Measurements from ENCODE around the gene ZNF417. TPM values are rescaled to one million over a fixed set of nuclear protein-coding genes. Genes with fewer than 3 reads are reported as not detected.

The ZNF417 gene
- 6.9 and 7.8 TPM in 2 replicates for total RNA-seq

GRCh38 chr19:57916168-57916995 is at the start of gene ZNF417:
ZNF417 (minus strand) TSS chr19:57916592; CDS start chr19:57916411, 181 bp downstream.

GRCh38 chr19:57947419-57948134 is 31.2 kb upstream of the ZNF417 start, which contains the start of gene ZNF256:
ZNF256 (minus strand) TSS chr19:57947706; CDS start chr19:57947474, 232 bp downstream.

GRCh38 chr19:57934820-57935665 is 18.7 kb upstream of the ZNF417 start, which contains the start of gene ZNF418:
ZNF418 (minus strand) TSS chr19:57935402; CDS start chr19:57933822, 1,580 bp downstream.

GRCh38 chr19:57888560-57889231 is 27.7 kb downstream of the ZNF417 start, which contains the start of gene ZNF814:
ZNF814 (minus strand) TSS chr19:57889037; CDS start chr19:57888802, 235 bp downstream.

Other genes with a start within 250 kb of the ZNF417 start
- not detected in 2 replicates for gene ZSCAN4, start 247.7 kb downstream of the ZNF417 start, total RNA-seq
- gene ZNF551, start 234.6 kb downstream of the ZNF417 start, total RNA-seq: 5.8 and 14.0 TPM in 2 replicates
- 2.3 and 4.3 TPM in 2 replicates for gene ZNF154, start 207.4 kb downstream of the ZNF417 start, total RNA-seq
- gene ZNF671, start 189.0 kb downstream of the ZNF417 start, total RNA-seq: 6.2 and 7.0 TPM in 2 replicates
- gene ZNF776, start 169.8 kb downstream of the ZNF417 start, total RNA-seq: 4.7 and 9.1 TPM in 2 replicates
- gene ZNF586, start 146.9 kb downstream of the ZNF417 start, total RNA-seq: 4.7 and 12.6 TPM in 2 replicates
- gene ZNF552, start 101.7 kb downstream of the ZNF417 start, total RNA-seq: 0.85 and 2.6 TPM in 2 replicates
- gene ZNF587B, start 86.3 kb downstream of the ZNF417 start, total RNA-seq: 7.9 and 10.6 TPM in 2 replicates
- 9.0 and 15.4 TPM in 2 replicates for gene ZNF587, start 66.7 kb downstream of the ZNF417 start, total RNA-seq
- gene ZNF814, start 27.6 kb downstream of the ZNF417 start, total RNA-seq: 2.9 and 7.7 TPM in 2 replicates
- gene ZNF418, start 18.8 kb upstream of the ZNF417 start, total RNA-seq: 2.9 and 3.3 TPM in 2 replicates
- gene ZNF256, start 31.1 kb upstream of the ZNF417 start, total RNA-seq: 2.6 and 3.8 TPM in 2 replicates
- gene C19orf18, start 57.9 kb upstream of the ZNF417 start, total RNA-seq: not detected in 2 replicates
- gene ZNF606, start 86.2 kb upstream of the ZNF417 start, total RNA-seq: 8.2 and 8.3 TPM in 2 replicates
- not detected in 2 replicates for gene ZSCAN1, start 117.4 kb upstream of the ZNF417 start, total RNA-seq
- gene ZNF135, start 142.7 kb upstream of the ZNF417 start, total RNA-seq: 3.3 and 3.4 TPM in 2 replicates
- gene ZSCAN18, start 181.6 kb upstream of the ZNF417 start, total RNA-seq: 34.6 and 41.3 TPM in 2 replicates
- gene ZNF329, start 234.2 kb upstream of the ZNF417 start, total RNA-seq: 9.1 and 10.0 TPM in 2 replicates